Inferior parietal cortex (tissue), 1 donor: ENCODE results near the gene SMARCA2.

Source experiments
- DNase-seq: peaks from one replicate; pipeline ENCODE4 v3.0.0-alpha.2; 2016; ENCODE audit errors: extremely low spot score

SMARCA2 gene

GRCh38 chr9:2014696-2015580, at the start of gene SMARCA2:
Gene SMARCA2, plus strand, starts transcription at chr9:2015347. Its CDS starts 13,676 bp downstream, at chr9:2029023.
- peak; percentile 94 for DNase-seq

GRCh38 chr9:1966725-1967366, 48.3 kb upstream of the SMARCA2 start:
- DNase-seq: no peak

DNA sequence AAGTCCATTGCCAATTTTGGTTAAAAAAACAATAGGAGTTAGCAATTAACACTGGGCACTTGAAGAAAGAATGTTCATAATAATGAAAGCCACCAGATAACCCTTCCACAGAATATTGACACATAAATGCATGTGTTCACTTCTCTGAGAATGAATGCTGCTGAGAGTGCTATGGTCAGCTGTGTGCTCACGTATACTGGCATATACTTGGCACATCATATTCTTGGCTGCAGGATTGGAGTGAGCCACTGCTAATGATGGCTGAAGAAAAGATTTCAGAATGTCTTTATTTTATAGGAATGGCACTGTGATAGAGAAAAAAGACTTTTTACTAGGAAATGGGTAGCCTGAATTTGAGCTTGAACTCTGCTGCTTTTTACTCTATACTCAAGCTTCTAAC, 46.0 kb upstream of the SMARCA2 start:
- DNase-seq: no peak

DNA sequence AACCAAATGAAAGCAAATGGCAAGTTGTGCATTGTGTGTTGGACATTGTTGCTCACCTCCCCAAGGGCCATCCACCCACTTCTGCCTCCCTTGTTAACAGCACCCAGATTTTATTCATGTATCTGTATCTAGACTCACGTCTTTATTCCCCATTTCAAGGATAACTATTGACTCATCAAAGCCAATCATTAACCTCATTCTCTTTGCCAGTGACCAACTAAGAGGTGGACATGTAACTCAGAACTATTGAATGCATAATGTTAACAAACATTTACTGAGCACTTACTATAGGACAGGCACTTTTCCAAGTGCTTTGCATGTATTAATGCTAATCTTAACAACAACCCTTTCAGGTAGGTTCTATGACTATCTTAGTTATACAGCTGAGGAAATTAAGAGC, 45.2 kb upstream of the SMARCA2 start:
- DNase-seq: no peak

DNA sequence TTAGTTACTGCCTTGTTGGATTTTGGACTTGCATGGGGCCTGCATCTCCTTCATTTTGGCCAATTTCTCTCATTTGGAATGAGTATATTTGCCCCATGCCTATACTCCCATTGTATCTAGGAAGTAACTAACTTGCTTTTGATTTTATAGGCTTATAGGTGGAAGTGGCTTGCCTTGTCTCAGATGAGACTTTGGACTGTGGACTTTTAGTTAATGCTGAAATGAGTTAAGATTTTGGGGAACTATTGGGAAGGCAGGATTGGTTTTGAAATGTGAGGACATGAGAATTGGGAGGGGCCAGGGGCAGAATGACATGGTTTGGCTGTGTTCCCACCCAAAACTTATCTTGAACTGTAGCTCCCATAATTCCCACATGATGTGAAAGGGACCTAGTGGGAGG, 42.5 kb upstream of the SMARCA2 start:
- no peak for DNase-seq

DNA sequence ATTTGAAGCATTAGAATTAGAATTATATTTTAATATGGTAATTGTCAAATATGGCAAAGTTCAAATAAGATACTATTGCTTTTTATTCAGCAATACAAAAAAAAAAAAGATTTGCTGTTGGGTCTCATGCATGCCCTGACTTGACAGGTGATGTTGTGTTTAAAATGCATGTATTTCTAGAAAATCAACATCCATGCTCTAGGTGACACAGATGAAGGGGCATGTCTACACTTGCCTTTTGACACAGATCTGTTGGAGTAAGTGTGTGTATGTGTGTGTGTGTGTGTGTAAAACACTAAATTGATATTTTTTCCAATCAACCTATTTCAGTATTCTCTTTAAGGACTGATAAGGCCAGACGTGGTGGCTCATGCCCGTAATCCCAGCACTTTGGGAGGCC, 38.1 kb upstream of the SMARCA2 start:
- DNase-seq: no peak

GRCh38 chr9:1978941-1979340, 36.2 kb upstream of the SMARCA2 start:
- no peak for DNase-seq

DNA sequence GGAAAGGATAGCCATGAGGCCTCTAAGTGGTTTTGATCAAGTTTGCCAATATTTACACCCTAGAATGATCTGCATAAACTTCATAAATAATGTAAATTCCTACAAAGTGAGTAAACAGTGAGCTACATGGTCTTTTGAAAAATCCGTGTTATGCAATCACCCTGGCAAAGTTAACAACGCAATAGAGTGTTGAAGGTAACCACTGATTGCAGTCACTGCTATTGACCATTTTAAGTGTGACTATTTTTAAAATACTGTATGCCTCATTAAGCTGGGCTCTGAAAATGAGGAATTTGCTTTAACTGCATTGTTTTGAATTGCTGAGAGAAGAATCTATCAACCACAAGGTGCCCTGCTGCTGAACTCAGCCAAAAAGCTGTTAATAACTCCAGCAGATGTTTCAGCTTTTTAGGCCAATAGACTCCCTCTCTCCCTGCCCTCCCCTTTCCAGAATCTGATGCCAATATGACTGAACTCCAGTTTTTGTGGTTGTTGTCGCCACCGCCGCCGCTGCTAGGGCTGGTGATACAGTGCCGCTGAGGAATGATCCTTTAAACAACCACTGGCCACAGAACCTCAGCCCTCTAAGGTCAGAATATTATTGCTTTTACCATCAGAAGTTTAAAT, 35.3 kb upstream of the SMARCA2 start:
- DNase-seq: no peak

GRCh38 chr9:1980387-1980786, 34.8 kb upstream of the SMARCA2 start:
- no peak for DNase-seq

DNA sequence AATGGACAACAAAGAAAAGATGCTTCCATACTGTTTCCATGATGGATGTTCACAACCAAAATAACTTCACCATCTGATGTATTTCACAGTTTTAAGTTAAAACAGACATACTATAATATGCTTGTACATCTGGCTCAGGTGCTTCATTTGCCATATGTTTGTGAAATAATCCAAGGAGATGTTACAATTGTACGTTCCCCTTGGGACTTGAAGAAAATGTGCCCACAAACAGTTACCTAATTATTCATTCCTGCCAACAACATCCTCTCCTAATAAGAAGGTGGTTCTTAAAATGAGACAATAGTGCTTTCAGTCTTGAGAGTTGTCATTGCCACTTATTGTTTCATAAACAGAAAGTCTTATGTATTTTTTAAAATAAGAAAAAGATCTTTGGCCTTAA, 33.1 kb upstream of the SMARCA2 start:
- no peak for DNase-seq

DNA sequence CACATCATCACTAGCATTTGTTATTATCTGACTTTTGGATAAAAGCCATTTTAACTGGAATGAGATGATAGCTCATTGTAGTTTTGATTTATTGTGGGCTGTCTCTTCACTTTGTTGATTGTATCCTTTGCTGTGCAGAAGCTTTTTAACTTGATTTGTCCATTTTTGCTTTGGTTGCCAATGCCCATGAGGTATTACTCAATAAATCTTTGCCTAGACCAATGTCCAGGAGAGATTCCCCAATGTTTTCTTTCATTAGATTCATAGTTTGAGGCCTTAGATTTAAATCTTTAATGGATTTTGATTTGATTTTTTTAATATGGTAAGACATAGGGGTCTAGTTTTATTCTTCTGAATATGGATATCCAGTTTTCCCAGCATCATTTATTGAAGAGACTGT, 28.8 kb upstream of the SMARCA2 start:
- DNase-seq: no peak

- no peak for DNase-seq
Observed at GRCh38 chr9:1989500-1989899, 25.6 kb upstream of the SMARCA2 start.

DNA sequence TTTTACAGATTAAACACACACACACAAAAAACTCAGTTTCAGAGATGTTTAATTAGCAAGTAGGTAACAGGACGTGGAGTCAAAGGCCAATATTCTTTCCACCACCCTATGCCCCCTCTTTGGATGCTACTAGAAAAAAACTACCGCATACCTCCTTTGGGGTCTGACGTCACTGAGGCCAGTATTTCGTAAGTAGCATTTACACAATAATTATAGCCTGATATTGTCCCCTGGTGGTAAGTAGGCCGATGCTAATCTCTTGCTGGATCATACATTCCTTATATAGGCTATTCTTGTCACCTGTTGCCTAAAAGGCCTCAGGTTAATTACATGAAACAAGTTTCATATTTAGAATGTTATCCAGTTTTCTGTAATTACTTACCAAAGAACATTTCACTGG, 21.0 kb upstream of the SMARCA2 start:
- DNase-seq: no peak

DNA sequence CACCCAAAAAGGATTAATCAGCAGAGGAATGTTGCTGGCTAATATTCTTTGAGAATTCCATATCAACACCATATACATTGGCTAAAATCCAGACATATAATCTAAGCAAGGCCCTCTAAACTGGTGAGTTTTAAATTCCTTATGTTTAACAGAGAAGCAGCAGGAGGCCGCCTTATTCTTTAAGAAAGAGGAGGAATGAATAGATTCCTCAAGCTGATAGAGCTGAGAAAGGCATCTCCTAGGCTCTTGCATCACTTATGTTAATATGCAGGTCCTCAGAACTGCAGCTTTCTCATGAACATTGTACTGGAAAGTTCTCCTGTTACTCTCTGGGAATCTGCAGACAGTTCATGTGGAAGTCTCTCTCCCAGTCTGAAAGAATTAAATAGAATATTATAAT, 20.1 kb upstream of the SMARCA2 start:
- DNase-seq: no peak

DNA sequence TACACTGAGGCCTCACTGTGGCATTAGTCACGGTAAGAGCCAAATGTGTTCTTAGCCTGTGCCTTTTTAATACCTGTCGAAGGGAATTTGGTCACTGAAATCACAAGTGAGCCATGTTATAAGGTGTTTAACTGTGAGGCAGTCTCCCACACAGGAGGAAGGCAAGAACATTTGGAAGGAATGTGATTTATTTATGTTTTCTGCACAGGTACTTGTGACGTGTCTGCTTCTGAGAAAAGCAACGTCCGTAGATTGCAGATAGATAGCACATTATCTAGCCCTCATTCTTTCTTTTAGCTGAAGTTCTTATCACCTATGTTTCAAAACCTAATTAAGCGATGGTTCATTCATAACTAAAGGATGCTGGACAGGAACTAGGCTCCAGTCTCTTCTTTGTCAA, 19.0 kb upstream of the SMARCA2 start:
- DNase-seq: no peak

DNA sequence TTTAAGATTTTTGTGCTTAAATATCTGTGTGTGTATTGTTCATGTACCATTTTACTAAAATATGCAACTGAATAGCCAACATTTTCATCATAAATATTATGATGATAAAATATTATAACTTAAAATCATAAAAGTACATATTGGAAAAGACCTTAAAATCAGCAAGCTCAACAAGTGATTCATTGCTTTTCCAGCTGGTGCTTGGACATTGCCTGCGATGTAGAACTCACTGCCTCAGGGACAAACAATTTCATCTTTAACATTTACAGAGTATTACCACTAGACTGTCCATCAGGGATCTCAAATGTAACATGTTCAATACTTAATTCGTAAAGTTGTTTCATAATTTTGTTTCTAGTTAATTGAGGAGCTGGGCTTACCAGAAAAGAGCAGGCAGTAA, 17.5 kb upstream of the SMARCA2 start:
- no peak for DNase-seq

- no peak for DNase-seq
Observed at GRCh38 chr9:1998111-1998510, 17.0 kb upstream of the SMARCA2 start.

GRCh38 chr9:2000314-2000713, 14.8 kb upstream of the SMARCA2 start:
- no peak for DNase-seq

DNA sequence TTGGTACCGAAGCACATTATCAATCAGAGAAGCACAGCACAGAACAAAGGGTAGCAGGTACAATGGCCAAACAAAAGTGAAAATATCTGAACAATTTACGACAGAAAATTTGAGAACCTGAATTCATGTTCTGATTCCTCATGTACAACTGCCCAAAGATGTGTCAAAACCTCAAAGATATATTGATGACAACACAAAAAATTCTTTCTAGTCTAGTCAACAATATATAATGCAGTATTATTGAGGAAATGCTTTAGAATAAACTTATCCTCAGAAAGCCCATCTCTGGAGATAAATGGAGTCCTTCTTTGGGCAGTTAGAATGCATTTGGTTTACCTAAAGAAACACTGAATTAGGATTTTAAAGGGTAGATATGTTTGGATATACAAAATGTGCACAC, 6.8 kb upstream of the SMARCA2 start:
- DNase-seq: no peak

DNA sequence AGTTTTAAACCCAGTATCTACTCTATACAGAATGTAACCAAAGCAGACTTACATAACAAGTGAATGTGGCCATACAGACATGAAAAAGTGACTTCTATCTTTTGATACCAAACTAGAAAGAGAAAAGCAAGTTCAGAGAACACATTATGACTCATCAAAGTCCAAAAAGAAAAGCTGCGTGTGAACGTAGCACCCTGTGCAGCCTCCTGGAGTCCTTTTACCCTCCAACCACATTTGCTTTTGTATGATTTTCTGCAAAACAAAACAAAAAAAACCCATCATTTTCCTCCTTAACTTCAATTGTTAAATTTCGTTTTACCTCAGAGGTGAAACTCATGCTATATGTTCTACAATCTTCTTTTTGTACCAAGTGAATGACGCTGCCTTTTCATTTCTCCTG, 2.8 kb upstream of the SMARCA2 start:
- DNase-seq: no peak

GRCh38 chr9:2013743-2014475, 1.2 kb upstream of the SMARCA2 start:
- no peak for DNase-seq
